ENCODE measurements around the gene ZBTB21. TPM values are rescaled to one million over a fixed set of nuclear protein-coding genes. Genes with fewer than 3 reads are reported as not detected.

The ZBTB21 gene
- total RNA-seq, 4 donors from 2014 or later, result 7.0 to 18.4 (median 12.4) TPM

- no peak for TF ChIP-seq CTCF (IDR thresholded peaks at IDR 0.05; ENCODE audit: low read depth)
Measured at GRCh38 chr21:42000908-42001307, 9.3 kb downstream of the ZBTB21 start.

DNA sequence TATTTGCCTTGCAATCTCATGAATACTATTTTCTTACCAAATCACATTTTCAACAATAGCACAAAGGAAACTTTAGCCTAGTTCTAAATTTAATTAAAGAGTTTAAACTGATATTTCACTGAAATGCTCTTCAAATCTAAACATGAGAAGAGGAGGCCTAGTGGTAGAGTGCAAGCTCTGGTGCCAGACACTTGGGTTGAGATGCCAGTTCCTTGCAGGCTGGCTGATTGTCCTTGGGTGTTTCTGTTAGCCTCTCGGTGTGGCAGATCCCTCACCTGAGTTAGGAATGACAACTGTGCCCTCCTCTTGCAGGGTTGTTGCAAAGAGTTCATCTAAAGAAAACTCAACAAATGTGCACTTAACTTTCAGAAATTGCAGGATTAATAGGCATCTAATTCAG, 12.5 kb downstream of the ZBTB21 start:
- no peak for TF ChIP-seq CTCF (IDR thresholded peaks at IDR 0.05; ENCODE audit: low read depth)

DNA sequence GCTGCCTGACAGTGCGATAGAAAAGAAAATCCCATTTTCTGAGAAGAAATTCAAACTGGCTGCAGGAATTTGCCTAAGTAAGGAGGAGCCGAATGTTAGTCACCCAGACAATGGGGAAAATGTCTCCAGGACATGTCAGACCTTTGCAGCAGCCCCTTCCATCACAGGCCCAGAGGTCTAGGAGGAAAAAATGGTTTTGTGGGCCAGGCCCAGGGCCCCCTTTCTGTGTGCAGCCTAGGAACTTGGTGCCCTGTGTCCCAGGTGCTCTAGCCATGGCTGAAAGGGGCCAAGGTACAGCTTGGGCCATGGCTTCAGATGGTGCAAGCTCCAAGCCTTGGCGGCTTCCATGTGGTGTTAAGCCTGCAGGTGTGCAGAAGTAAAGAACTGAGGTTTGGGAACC, 14.6 kb downstream of the ZBTB21 start:
- TF ChIP-seq CTCF (IDR thresholded peaks at IDR 0.05; ENCODE audit: low read depth), result no peak

DNA sequence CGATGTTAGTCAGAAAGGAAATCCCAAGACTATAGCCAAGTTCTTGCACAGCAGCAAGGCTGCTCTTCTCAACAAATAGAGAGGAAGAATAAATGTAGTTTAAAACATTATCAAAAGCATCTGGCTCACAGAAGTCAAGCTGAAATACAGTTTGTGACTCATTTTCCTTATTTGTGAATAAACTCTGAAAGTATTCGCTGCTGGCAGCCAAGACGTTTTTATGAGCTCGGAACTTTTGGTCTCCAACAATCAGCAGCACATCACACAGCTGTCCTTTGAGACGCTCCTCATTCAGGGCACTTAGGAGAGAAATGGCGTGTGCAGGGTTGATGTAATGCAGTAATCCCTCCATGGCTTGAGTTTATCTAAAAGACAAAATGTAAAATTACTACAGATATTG, 16.4 kb downstream of the ZBTB21 start:
- no peak for TF ChIP-seq CTCF (IDR thresholded peaks at IDR 0.05; ENCODE audit: low read depth)

GRCh38 chr21:41992576-41992975, 17.6 kb downstream of the ZBTB21 start:
- no peak for TF ChIP-seq CTCF (IDR thresholded peaks at IDR 0.05; ENCODE audit: low read depth)

- TF ChIP-seq CTCF (IDR thresholded peaks at IDR 0.05; ENCODE audit: low read depth), result no peak
Measured at GRCh38 chr21:41991659-41992058, 18.5 kb downstream of the ZBTB21 start.

DNA sequence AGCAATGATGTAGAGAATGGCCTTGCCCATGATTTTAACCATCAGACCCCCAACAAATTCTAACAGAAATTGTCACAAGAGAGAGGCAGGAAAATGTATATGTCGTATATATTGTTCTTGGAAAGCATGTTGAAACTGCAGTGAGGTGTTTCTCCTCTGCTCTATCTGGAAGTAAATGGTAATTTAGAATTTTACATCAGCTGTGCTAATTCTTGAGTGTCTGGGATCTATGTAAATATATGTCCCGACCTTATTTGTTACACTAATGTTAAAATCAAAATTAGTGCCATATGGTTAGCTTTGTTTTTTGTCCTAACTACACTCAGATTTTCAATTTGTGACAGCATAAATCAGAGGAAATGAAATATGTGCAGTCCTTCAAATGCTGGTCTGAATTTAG, 20.5 kb downstream of the ZBTB21 start:
- TF ChIP-seq CTCF (IDR thresholded peaks at IDR 0.05; ENCODE audit: low read depth), result no peak

All from subcutaneous adipose tissue (tissue), 4 donors.